ENCODE results near the gene CASP7. TPM values are rescaled to one million over a fixed set of nuclear protein-coding genes. Genes with fewer than 3 reads are reported as not detected.
A peak's percentile ranks its signal among the peaks of the same experiment; 100 is the strongest.

CASP7 gene
- total RNA-seq, 1 donor from 2014 or later: 27.5 TPM

- Mint-ChIP-seq H3K4me1 (ENCODE audit: unreplicated experiment) (peaks cover 4% of the 10 kb centered on the region), H3K27ac (no peak overlapping the region), H3K36me3 (no peaks in the 10 kb centered on the region), H3K4me3 (no peak overlapping the region), H3K9me3 (no peaks in the 10 kb centered on the region), H3K27me3 (peaks cover 32% of the 10 kb centered on the region)
- DNase-seq (ENCODE audit: extremely low spot score, unreplicated experiment): no peak
- TF ChIP-seq CTCF (conservative IDR thresholded peaks at IDR 0.05): peak; percentile 48
These were observed 96.1 kb downstream of the CASP7 start for GRCh38 chr10:113775686-113776294.

DNA sequence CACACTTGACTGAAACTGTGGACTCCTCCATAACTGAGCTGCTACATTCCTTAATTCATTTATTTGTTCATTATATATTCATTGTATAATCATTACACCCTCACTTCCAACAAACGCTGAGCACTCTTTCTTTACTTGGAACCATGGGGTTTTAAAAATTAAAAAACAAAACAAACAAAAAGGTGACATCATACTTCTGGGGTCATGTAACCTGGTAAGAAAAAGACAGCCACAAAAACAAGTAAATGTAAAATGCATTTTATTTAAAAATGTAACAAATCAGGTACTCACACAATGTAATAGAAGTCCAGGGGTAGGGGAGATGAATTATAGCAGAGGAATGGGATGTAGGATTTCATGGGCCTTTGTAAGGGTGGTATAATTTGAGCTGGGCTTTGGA lies 96.8 kb downstream of the CASP7 start:
- no peaks in the 10 kb centered on the region for H3K9me3 Mint-ChIP-seq
- no peaks in the 10 kb centered on the region for H3K36me3 Mint-ChIP-seq
- no peak overlapping the region for H3K4me3 Mint-ChIP-seq
- peaks cover 4% of the 10 kb centered on the region for H3K4me1 Mint-ChIP-seq (ENCODE audit: unreplicated experiment)
- no peak overlapping the region for H3K27ac Mint-ChIP-seq
- DNase-seq (ENCODE audit: extremely low spot score, unreplicated experiment): no peak
- TF ChIP-seq CTCF (conservative IDR thresholded peaks at IDR 0.05): no peak
- H3K27me3 Mint-ChIP-seq: peaks cover 35% of the 10 kb centered on the region

Small RNA genes within 50 kb of the gene (microRNA-seq; reads per million reads assigned to microRNA genes)
- not detected for gene MIR4483

Other genes with a start within 250 kb of the CASP7 start
- 7.5 and 20.5 TPM in 2 replicates for gene HABP2, start 126.9 kb upstream of the CASP7 start, total RNA-seq (ENCODE audit: low replicate concordance)
- gene NRAP, start 15.9 kb upstream of the CASP7 start, total RNA-seq (ENCODE audit: low replicate concordance): 0.05 TPM in 1 of 2 replicates, not detected in the other
- 0.12 and 0.45 TPM in 2 replicates for gene PLEKHS1, start 71.8 kb downstream of the CASP7 start, total RNA-seq (ENCODE audit: low replicate concordance)
- gene DCLRE1A, start 174.2 kb downstream of the CASP7 start, total RNA-seq (ENCODE audit: low replicate concordance): 7.3 and 9.2 TPM in 2 replicates
- gene NHLRC2, start 174.7 kb downstream of the CASP7 start, total RNA-seq (ENCODE audit: low replicate concordance): 25.4 and 42.2 TPM in 2 replicates

Measured in type B pancreatic cell (in vitro differentiated cells).